GM12891 (cell line): ENCODE results near the gene DHX58.

Experiments
- DNase-seq: peaks from one replicate; pipeline ENCODE4 v3.0.0; 2011; ENCODE audit warnings: low spot score; ENCODE audit not compliant: insufficient read length
- FAIRE-seq: peaks from 2 replicates; lab custom pipeline; 2011; peaks lifted over from hg19 to GRCh38; lab: Jason Lieb, UNC
- PAX5 ChIP-seq: IDR thresholded peaks from 2 replicates; pipeline ENCODE4 v1.6.1; 2011; ENCODE audit warnings: low read length, moderate library complexity, mild to moderate bottlenecking; ENCODE audit not compliant: insufficient read depth, severe bottlenecking
- POLR2A ChIP-seq: IDR thresholded peaks from 2 replicates; pipeline ENCODE4 v1.6.1; 2011; ENCODE audit warnings: low read depth, low read length, control low read depth
- POLR2AphosphoS5 ChIP-seq: IDR thresholded peaks from 2 replicates; pipeline ENCODE4 v1.6.1; 2011; ENCODE audit warnings: low read depth, low read length, control low read depth
- POU2F2 ChIP-seq: IDR thresholded peaks from 2 replicates; pipeline ENCODE4 v1.6.1; 2011; ENCODE audit warnings: low read depth, mild to moderate bottlenecking, control low read depth, low read length, moderate library complexity
- SPI1 ChIP-seq: IDR thresholded peaks from 2 replicates; pipeline ENCODE4 v1.6.1; 2011; ENCODE audit warnings: low read depth, low read length, control low read depth
- TAF1 ChIP-seq: IDR thresholded peaks from 2 replicates; pipeline ENCODE4 v1.6.1; 2011; ENCODE audit warnings: low read depth, low read length, control low read depth

DHX58 gene

GRCh38 chr17:42129109-42129837 lies 16.8 kb upstream of the DHX58 start:
- TF ChIP-seq PAX5 (no peak), POLR2AphosphoS5 (0 out of 2 replicates have a peak, but pooled peaks have one; percentile 24)
- FAIRE-seq, result no peak

GRCh38 chr17:42127414-42127813 lies 14.9 kb upstream of the DHX58 start:
- no peak for TF ChIP-seq POLR2AphosphoS5
- TF ChIP-seq SPI1, result no peak
- no peak for TF ChIP-seq POU2F2
- no peak for TF ChIP-seq POLR2A
- TF ChIP-seq PAX5, result no peak
- TF ChIP-seq TAF1, result no peak
- FAIRE-seq, result no peak

More at GRCh38 chr17:42129109-42129837, 16.8 kb upstream of the DHX58 start:
- no peak for DNase-seq

GRCh38 chr17:42126836-42127235 lies 14.3 kb upstream of the DHX58 start:
- TF ChIP-seq POLR2AphosphoS5 (no peak), POLR2A (no peak), POU2F2 (no peak), PAX5 (no peak), SPI1 (no peak), TAF1 (no peak)
- DNase-seq (no peak), FAIRE-seq (no peak)

More at GRCh38 chr17:42127414-42127813, 14.9 kb upstream of the DHX58 start:
- DNase-seq, result no peak

- FAIRE-seq, result no peak
- TF ChIP-seq POLR2AphosphoS5 (no peak), PAX5 (no peak), SPI1 (no peak), POU2F2 (no peak), POLR2A (no peak), TAF1 (no peak)
- no peak for DNase-seq
Measured at GRCh38 chr17:42125565-42125964, 13.1 kb upstream of the DHX58 start.

GRCh38 chr17:42124256-42124655 lies 11.7 kb upstream of the DHX58 start:
- FAIRE-seq, result no peak
- TF ChIP-seq POLR2A (no peak), TAF1 (no peak)
- no peak for DNase-seq

GRCh38 chr17:42122371-42123303 lies 10.1 kb upstream of the DHX58 start, which contains the start of gene HSPB9:
Gene HSPB9, plus strand, starts transcription at chr17:42122804. Its CDS starts 47 bp downstream, at chr17:42122851.
- FAIRE-seq (no peak), DNase-seq (no peak)
- no peak for TF ChIP-seq POLR2A
- no peak for TF ChIP-seq PAX5
- TF ChIP-seq TAF1, result no peak
- TF ChIP-seq SPI1, result no peak
- no peak for TF ChIP-seq POLR2AphosphoS5
- TF ChIP-seq POU2F2, result no peak

GRCh38 chr17:42120770-42121769 lies 8.6 kb upstream of the DHX58 start, which contains the start of gene KAT2A:
Gene KAT2A, minus strand, starts transcription at chr17:42121367. Its CDS starts 63 bp downstream, at chr17:42121304.
- DNase-seq (peak; percentile 97), FAIRE-seq (peak; percentile 99)
- TF ChIP-seq TAF1, result no peak
- peak; percentile 72; the same call in 1 of the 2 replicates for TF ChIP-seq POLR2AphosphoS5
- TF ChIP-seq POLR2A, result peak; percentile 63; the same call in 1 of the 2 replicates
- TF ChIP-seq SPI1, result 0 out of 2 replicates have a peak, but pooled peaks have one; percentile 18
- no peak for TF ChIP-seq POU2F2
- TF ChIP-seq PAX5, result no peak

GRCh38 chr17:42120161-42120769 lies 7.8 kb upstream of the DHX58 start:
- TF ChIP-seq POLR2A, result no peak
- no peak for TF ChIP-seq PAX5
- no peak for TF ChIP-seq POU2F2
- no peak for TF ChIP-seq SPI1
- no peak for TF ChIP-seq POLR2AphosphoS5
- TF ChIP-seq TAF1, result no peak
- FAIRE-seq (peak; percentile 76), DNase-seq (no peak)
